Measurements from ENCODE around the gene MINAR1. TPM values are rescaled to one million over a fixed set of nuclear protein-coding genes. Genes with fewer than 3 reads are reported as not detected.

MINAR1 gene
- total RNA-seq, 1 donor from 2014 or later, result 1.7 TPM

DNA sequence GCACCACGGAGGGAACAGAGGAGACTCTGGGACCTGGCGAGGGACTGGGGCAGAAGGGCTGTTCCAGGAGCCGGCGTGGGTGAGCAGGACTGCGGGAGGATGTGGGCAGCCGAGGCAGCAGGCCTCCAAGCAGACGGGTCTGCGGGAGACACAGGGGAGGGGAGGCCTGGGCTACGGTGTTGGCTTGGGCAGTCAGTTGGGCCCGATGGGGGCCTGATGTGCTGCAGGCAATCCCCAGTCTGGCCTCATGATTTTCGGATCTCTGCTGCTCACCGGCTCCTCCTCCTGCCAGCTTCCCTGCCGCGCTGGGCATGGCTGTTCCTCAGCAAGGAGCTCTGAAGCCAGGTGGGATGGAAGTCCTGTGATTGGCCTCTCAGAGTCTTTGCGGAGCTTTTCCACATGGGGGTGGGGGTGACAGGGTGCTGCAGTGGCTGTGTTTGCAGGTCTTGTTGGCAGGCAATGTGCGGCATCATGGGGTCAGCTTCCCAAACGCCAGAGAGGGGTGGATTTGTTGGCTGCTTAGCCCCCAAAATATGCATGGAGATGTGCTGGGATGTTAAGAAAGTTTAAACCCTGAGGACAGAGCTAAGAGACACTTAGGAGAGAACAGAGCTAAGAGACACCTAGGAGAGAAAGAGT, 19.3 kb downstream of the MINAR1 start:
- Histone ChIP-seq H4K20me1 (ENCODE audit: insufficient read depth, low read length) (no peaks in the 10 kb centered on the region), H3K4me1 (ENCODE audit: insufficient read depth, low read length) (no peaks in the 10 kb centered on the region), H3K9ac (ENCODE audit: low read length) (no peak overlapping the region), H3K79me2 (ENCODE audit: insufficient read depth, low read length) (no peaks in the 10 kb centered on the region), H3K27me3 (ENCODE audit: insufficient read depth, low read length) (no peaks in the 10 kb centered on the region), H3K27ac (ENCODE audit: low read depth, low read length) (no peak overlapping the region), H3K36me3 (ENCODE audit: insufficient read depth, low read length) (peaks cover 2% of the 10 kb centered on the region), H2AFZ (ENCODE audit: low read depth, low read length) (no peak overlapping the region), H3K9me3 (ENCODE audit: insufficient read depth, low read depth, low read length) (no peaks in the 10 kb centered on the region), H3K4me2 (ENCODE audit: low read length) (no peak overlapping the region), H3K4me3 (ENCODE audit: insufficient read depth, low read depth, low read length) (no peak overlapping the region)
- H3K36me3 Mint-ChIP-seq (ENCODE audit: low read depth, unreplicated experiment), result peaks cover 3% of the 10 kb centered on the region
- FAIRE-seq, result no peak
- H3K27me3 Mint-ChIP-seq (ENCODE audit: low read depth, unreplicated experiment), result no peaks in the 10 kb centered on the region
- H3K9me3 Mint-ChIP-seq (ENCODE audit: unreplicated experiment), result peaks cover 1% of the 10 kb centered on the region
- H3K27ac Mint-ChIP-seq (ENCODE audit: unreplicated experiment), result no peak overlapping the region
- TF ChIP-seq, protein P1, sequence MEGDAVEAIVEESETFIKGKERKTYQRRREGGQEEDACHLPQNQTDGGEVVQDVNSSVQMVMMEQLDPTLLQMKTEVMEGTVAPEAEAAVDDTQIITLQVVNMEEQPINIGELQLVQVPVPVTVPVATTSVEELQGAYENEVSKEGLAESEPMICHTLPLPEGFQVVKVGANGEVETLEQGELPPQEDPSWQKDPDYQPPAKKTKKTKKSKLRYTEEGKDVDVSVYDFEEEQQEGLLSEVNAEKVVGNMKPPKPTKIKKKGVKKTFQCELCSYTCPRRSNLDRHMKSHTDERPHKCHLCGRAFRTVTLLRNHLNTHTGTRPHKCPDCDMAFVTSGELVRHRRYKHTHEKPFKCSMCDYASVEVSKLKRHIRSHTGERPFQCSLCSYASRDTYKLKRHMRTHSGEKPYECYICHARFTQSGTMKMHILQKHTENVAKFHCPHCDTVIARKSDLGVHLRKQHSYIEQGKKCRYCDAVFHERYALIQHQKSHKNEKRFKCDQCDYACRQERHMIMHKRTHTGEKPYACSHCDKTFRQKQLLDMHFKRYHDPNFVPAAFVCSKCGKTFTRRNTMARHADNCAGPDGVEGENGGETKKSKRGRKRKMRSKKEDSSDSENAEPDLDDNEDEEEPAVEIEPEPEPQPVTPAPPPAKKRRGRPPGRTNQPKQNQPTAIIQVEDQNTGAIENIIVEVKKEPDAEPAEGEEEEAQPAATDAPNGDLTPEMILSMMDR (IDR thresholded peaks at IDR 0.05; ENCODE audit: insufficient read depth, low read depth, low read length), result no peak
- no peak for TF ChIP-seq EZH2 (IDR thresholded peaks at IDR 0.05; ENCODE audit: insufficient read depth, low read length)
- H3K4me3 Mint-ChIP-seq (ENCODE audit: unreplicated experiment), result no peak overlapping the region
- DNase-seq (ENCODE audit: low read depth), result no peak
- H3K4me1 Mint-ChIP-seq (ENCODE audit: low read depth, unreplicated experiment), result no peaks in the 10 kb centered on the region

DNA sequence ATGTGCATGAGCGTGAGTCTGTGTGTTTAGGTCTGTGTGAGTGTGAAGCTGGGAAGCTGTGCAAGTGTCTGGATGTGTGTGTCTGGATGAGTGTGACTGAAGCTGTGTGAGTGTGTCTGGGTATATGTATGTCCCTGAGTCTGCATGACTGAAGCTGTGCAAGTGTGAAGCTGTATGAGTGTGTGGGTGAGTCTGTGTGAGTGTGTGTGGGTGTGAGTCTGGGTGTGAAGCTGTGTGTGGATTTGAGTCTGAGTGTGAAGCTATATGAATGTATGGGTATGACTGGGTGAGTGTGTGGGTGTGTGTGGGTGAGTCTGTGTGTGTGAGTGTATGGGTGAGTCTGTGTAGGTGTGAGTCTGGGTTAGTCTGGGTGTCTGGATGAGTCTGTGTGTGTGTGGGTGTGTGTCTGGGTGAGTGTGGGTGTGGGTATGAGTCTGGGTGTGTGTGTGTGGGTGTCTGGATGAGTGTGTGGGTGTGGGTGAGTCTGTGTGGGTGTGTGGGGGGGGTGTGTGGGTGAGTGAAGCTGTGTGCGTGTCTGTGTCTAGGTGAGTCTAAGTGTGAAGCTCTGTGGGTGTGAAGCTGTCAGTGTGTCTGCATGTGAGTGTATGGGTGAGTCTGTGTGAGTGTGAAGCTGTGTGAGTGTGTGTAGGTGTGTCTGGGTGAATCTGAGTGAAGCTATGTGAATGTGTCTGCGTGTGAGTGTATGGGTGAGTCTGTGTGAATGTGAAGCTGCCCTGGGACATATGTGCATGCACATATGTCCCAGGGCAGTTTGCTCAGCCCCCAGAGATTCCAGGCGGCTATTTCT, 20.3 kb downstream of the MINAR1 start:
- Histone ChIP-seq H4K20me1 (ENCODE audit: insufficient read depth, low read length) (no peaks in the 10 kb centered on the region), H3K27ac (ENCODE audit: low read depth, low read length) (no peak overlapping the region), H3K4me2 (ENCODE audit: low read length) (no peak overlapping the region), H3K4me3 (ENCODE audit: insufficient read depth, low read depth, low read length) (no peak overlapping the region), H3K27me3 (ENCODE audit: insufficient read depth, low read length) (no peaks in the 10 kb centered on the region), H3K9ac (ENCODE audit: low read length) (no peak overlapping the region), H2AFZ (ENCODE audit: low read depth, low read length) (no peak overlapping the region), H3K36me3 (ENCODE audit: insufficient read depth, low read length) (peaks cover 2% of the 10 kb centered on the region), H3K79me2 (ENCODE audit: insufficient read depth, low read length) (no peaks in the 10 kb centered on the region), H3K9me3 (ENCODE audit: insufficient read depth, low read depth, low read length) (no peaks in the 10 kb centered on the region), H3K4me1 (ENCODE audit: insufficient read depth, low read length) (no peaks in the 10 kb centered on the region)
- Mint-ChIP-seq H3K36me3 (ENCODE audit: low read depth, unreplicated experiment) (peaks cover 7% of the 10 kb centered on the region), H3K27me3 (ENCODE audit: low read depth, unreplicated experiment) (no peaks in the 10 kb centered on the region), H3K27ac (ENCODE audit: unreplicated experiment) (no peak overlapping the region), H3K4me1 (ENCODE audit: low read depth, unreplicated experiment) (no peaks in the 10 kb centered on the region), H3K9me3 (ENCODE audit: unreplicated experiment) (peaks cover 2% of the 10 kb centered on the region), H3K4me3 (ENCODE audit: unreplicated experiment) (no peak overlapping the region)
- FAIRE-seq (no peak), DNase-seq (ENCODE audit: low read depth) (no peak)
- no peak for TF ChIP-seq EZH2 (IDR thresholded peaks at IDR 0.05; ENCODE audit: insufficient read depth, low read length)
- TF ChIP-seq, protein P1 (IDR thresholded peaks at IDR 0.05; ENCODE audit: insufficient read depth, low read depth, low read length), result no peak

DNA sequence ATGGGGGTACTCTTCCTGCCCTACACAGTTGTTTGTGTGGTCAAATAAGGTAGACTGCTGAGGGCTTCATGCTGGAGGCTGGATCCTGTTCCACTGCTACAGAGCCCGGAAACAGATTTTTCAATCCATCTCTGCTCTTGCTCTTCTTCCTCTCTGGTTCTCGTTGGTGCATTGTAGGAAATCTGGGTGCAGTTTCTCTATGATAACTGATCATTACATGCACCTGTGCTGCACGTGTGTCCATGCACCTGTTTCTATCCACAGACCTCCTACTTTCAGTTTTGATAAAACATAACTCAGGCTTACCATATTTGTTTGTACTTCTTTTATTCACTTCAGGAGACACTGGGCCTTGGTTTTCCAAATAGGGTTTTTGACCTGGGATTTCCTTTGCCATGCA, 21.3 kb downstream of the MINAR1 start:
- H3K4me2 ChIP-seq (ENCODE audit: low read length), result no peak overlapping the region
- no peak overlapping the region for H3K4me3 ChIP-seq (ENCODE audit: insufficient read depth, low read depth, low read length)
- Mint-ChIP-seq H3K4me1 (ENCODE audit: low read depth, unreplicated experiment) (no peaks in the 10 kb centered on the region), H3K27me3 (ENCODE audit: low read depth, unreplicated experiment) (no peaks in the 10 kb centered on the region), H3K36me3 (ENCODE audit: low read depth, unreplicated experiment) (peaks cover 7% of the 10 kb centered on the region), H3K4me3 (ENCODE audit: unreplicated experiment) (no peak overlapping the region), H3K27ac (ENCODE audit: unreplicated experiment) (no peak overlapping the region), H3K9me3 (ENCODE audit: unreplicated experiment) (peaks cover 4% of the 10 kb centered on the region)
- no peaks in the 10 kb centered on the region for H3K36me3 ChIP-seq (ENCODE audit: insufficient read depth, low read length)
- H3K9ac ChIP-seq (ENCODE audit: low read length), result no peak overlapping the region
- no peaks in the 10 kb centered on the region for H3K79me2 ChIP-seq (ENCODE audit: insufficient read depth, low read length)
- H3K27me3 ChIP-seq (ENCODE audit: insufficient read depth, low read length), result no peaks in the 10 kb centered on the region
- DNase-seq (ENCODE audit: low read depth) (no peak), FAIRE-seq (no peak)
- H4K20me1 ChIP-seq (ENCODE audit: insufficient read depth, low read length), result no peaks in the 10 kb centered on the region
- H2AFZ ChIP-seq (ENCODE audit: low read depth, low read length), result no peak overlapping the region
- H3K4me1 ChIP-seq (ENCODE audit: insufficient read depth, low read length), result no peaks in the 10 kb centered on the region
- TF ChIP-seq EZH2 (IDR thresholded peaks at IDR 0.05; ENCODE audit: insufficient read depth, low read length), result no peak
- TF ChIP-seq, protein P1 (IDR thresholded peaks at IDR 0.05; ENCODE audit: insufficient read depth, low read depth, low read length), result no peak
- no peaks in the 10 kb centered on the region for H3K9me3 ChIP-seq (ENCODE audit: insufficient read depth, low read depth, low read length)
- no peak overlapping the region for H3K27ac ChIP-seq (ENCODE audit: low read depth, low read length)

Measured in astrocyte (in vitro differentiated cells and primary cell).